Activated CD4-positive, alpha-beta memory T cell treated with anti-CD3 and anti-CD28 coated beads, Interleukin-2, amount 10 ng/mL, durations not matched to agents 7 days and 5 days (primary cell): ENCODE measurements around the gene DST. TPM values are rescaled to one million over a fixed set of nuclear protein-coding genes. Genes with fewer than 3 reads are reported as not detected.
"Not testable (repeated sequence)": the region's sequence is repeated elsewhere in the genome, so short reads cannot be mapped to it uniquely, and the experiment has no call there.

Source experiments
- CTCF ChIA-PET: fragments of 350-600 bp; sonication (Branson Sonifier 250); formaldehyde crosslinking; loops from one replicate; lab custom pipeline; 2021; ENCODE audit warnings: antibody characterized with exemption, inconsistent platforms; lab: Charles Lee
- POLR2A ChIA-PET: fragments of 350-600 bp; sonication (Branson Sonifier 250); formaldehyde crosslinking; loops from one replicate; lab custom pipeline; 2021; ENCODE audit warnings: antibody characterized with exemption; lab: Charles Lee
- DNase-seq: peaks from one replicate; pipeline ENCODE4 v3.0.0-alpha.2; 2020
- H3K27ac Mint-ChIP-seq: one replicate; pipeline ENCODE4 v1.8.0; 2021; ENCODE audit warnings: mild to moderate bottlenecking, mixed read lengths
- H3K27me3 Mint-ChIP-seq: one replicate; pipeline ENCODE4 v1.8.0; 2021; ENCODE audit warnings: mixed read lengths
- H3K36me3 Mint-ChIP-seq: one replicate; pipeline ENCODE4 v1.8.0; 2021; ENCODE audit warnings: low read depth, mixed read lengths
- H3K4me1 Mint-ChIP-seq: one replicate; pipeline ENCODE4 v1.8.0; 2021; ENCODE audit warnings: mixed read lengths
- H3K4me3 Mint-ChIP-seq: one replicate; pipeline ENCODE4 v1.8.0; 2021; ENCODE audit warnings: mild to moderate bottlenecking, mixed read lengths
- H3K9me3 Mint-ChIP-seq: one replicate; pipeline ENCODE4 v1.8.0; 2021; ENCODE audit warnings: mixed read lengths
- total RNA-seq, 2 experiments: library from RNA; stranded (reverse); gene quantifications; one replicate each; pipeline ENCODE4 v1.2.3, GENCODE V29; 2021

Gene DST
- total RNA-seq, 2 experiments from 2014 or later: 5.4 to 5.5 TPM

GRCh38 chr6:56572788-56573471 lies 69.8 kb downstream of the DST start:
- POLR2A ChIA-PET: no interaction called here
- Mint-ChIP-seq H3K27me3 (no peaks in the 10 kb centered on the region), H3K27ac (no peak overlapping the region), H3K4me1 (no peaks in the 10 kb centered on the region), H3K9me3 (no peaks in the 10 kb centered on the region), H3K4me3 (no peak overlapping the region), H3K36me3 (no peaks in the 10 kb centered on the region)
- no peak for DNase-seq
- CTCF ChIA-PET: interaction anchor here (0.9 to 5.6 kb wide), 3 partner anchors 22 to 260 kb away, joined by 3 to 23 read pairs (median 3); no protein-coding TSS in a partner anchor

- DNase-seq: no peak
- ChIA-PET CTCF (interaction anchor here (0.8 to 2.5 kb wide), 4 partner anchors 22 to 42 kb away, joined by 3 to 15 read pairs (median 4); no protein-coding TSS in a partner anchor), POLR2A (no interaction called here)
- Mint-ChIP-seq H3K36me3 (no peaks in the 10 kb centered on the region), H3K4me1 (no peaks in the 10 kb centered on the region), H3K4me3 (no peak overlapping the region), H3K9me3 (no peaks in the 10 kb centered on the region), H3K27ac (no peak overlapping the region), H3K27me3 (no peaks in the 10 kb centered on the region)
These were observed 71.1 kb downstream of the DST start for GRCh38 chr6:56571605-56572004.

- CTCF ChIA-PET: interaction anchor here (0.8 to 2.5 kb wide), 9 partner anchors 8 to 212 kb away, joined by 3 to 15 read pairs (median 4); no protein-coding TSS in a partner anchor
- Mint-ChIP-seq H3K9me3 (no peaks in the 10 kb centered on the region), H3K4me1 (no peaks in the 10 kb centered on the region), H3K27ac (no peak overlapping the region), H3K27me3 (no peaks in the 10 kb centered on the region), H3K36me3 (no peaks in the 10 kb centered on the region), H3K4me3 (no peak overlapping the region)
- DNase-seq: no peak
- POLR2A ChIA-PET: interaction anchor here (0.8 kb wide), 1 partner anchor 213 kb away, joined by 3 read pairs; no protein-coding TSS in a partner anchor
These were observed 72.0 kb downstream of the DST start for GRCh38 chr6:56570413-56571359.

- Mint-ChIP-seq H3K27ac (no peak overlapping the region), H3K27me3 (no peaks in the 10 kb centered on the region), H3K36me3 (no peaks in the 10 kb centered on the region), H3K4me3 (no peak overlapping the region), H3K4me1 (no peaks in the 10 kb centered on the region), H3K9me3 (no peaks in the 10 kb centered on the region)
- CTCF ChIA-PET: interaction anchor here (1.2 kb wide), 1 partner anchor 28 kb away, joined by 3 read pairs; no protein-coding TSS in a partner anchor
- DNase-seq: no peak
- POLR2A ChIA-PET: no interaction called here
These were observed 75.2 kb downstream of the DST start for GRCh38 chr6:56567501-56567900.

- H3K27ac Mint-ChIP-seq, H3K36me3 Mint-ChIP-seq, POLR2A ChIA-PET, DNase-seq, H3K4me3 Mint-ChIP-seq, H3K9me3 Mint-ChIP-seq, H3K27me3 Mint-ChIP-seq, H3K4me1 Mint-ChIP-seq: not testable (repeated sequence)
- CTCF ChIA-PET: interaction anchor here (2.2 kb wide), 1 partner anchor 32 kb away, joined by 4 read pairs; no protein-coding TSS in a partner anchor
These were observed 80.0 kb downstream of the DST start for GRCh38 chr6:56562730-56563129.

- Mint-ChIP-seq H3K27me3 (no peaks in the 10 kb centered on the region), H3K4me1 (no peaks in the 10 kb centered on the region), H3K36me3 (no peaks in the 10 kb centered on the region), H3K4me3 (no peak overlapping the region), H3K27ac (no peak overlapping the region), H3K9me3 (no peaks in the 10 kb centered on the region)
- ChIA-PET POLR2A (no interaction called here), CTCF (interaction anchor here (0.5 kb wide), 1 partner anchor 24 kb away, joined by 3 read pairs; no protein-coding TSS in a partner anchor)
- DNase-seq: no peak
These were observed 85.7 kb downstream of the DST start for GRCh38 chr6:56556751-56557540.

- H3K9me3 Mint-ChIP-seq: no peaks in the 10 kb centered on the region
- CTCF ChIA-PET: no interaction called here
- DNase-seq: no peak
- no peak overlapping the region for H3K27ac Mint-ChIP-seq
- POLR2A ChIA-PET: no interaction called here
- no peak overlapping the region for H3K4me3 Mint-ChIP-seq
- H3K36me3 Mint-ChIP-seq: no peaks in the 10 kb centered on the region
- H3K27me3 Mint-ChIP-seq: no peaks in the 10 kb centered on the region
- H3K4me1 Mint-ChIP-seq: no peaks in the 10 kb centered on the region
These were observed 87.2 kb downstream of the DST start for GRCh38 chr6:56555438-56555872.

- Mint-ChIP-seq H3K9me3 (no peaks in the 10 kb centered on the region), H3K36me3 (no peaks in the 10 kb centered on the region), H3K27me3 (no peaks in the 10 kb centered on the region), H3K4me3 (no peak overlapping the region), H3K27ac (no peak overlapping the region), H3K4me1 (no peaks in the 10 kb centered on the region)
- DNase-seq: no peak
- CTCF ChIA-PET: interaction anchor here (1.1 kb wide), 1 partner anchor 18 kb away, joined by 5 read pairs; no protein-coding TSS in a partner anchor
- POLR2A ChIA-PET: no interaction called here
These were observed 90.2 kb downstream of the DST start for GRCh38 chr6:56552187-56553130.

GRCh38 chr6:56551409-56552120 lies 91.1 kb downstream of the DST start:
- Mint-ChIP-seq H3K27me3 (no peaks in the 10 kb centered on the region), H3K4me1 (no peaks in the 10 kb centered on the region), H3K36me3 (no peaks in the 10 kb centered on the region), H3K4me3 (no peak overlapping the region), H3K9me3 (no peaks in the 10 kb centered on the region), H3K27ac (no peak overlapping the region)
- DNase-seq: no peak
- ChIA-PET POLR2A (no interaction called here), CTCF (no interaction called here)

GRCh38 chr6:56550301-56550700 lies 92.4 kb downstream of the DST start:
- DNase-seq: no peak
- no peaks in the 10 kb centered on the region for H3K36me3 Mint-ChIP-seq
- H3K27me3 Mint-ChIP-seq: no peaks in the 10 kb centered on the region
- ChIA-PET POLR2A (interaction anchor here (1.2 kb wide), 1 partner anchor 18 kb away, joined by 3 read pairs; no protein-coding TSS in a partner anchor), CTCF (no interaction called here)
- no peak overlapping the region for H3K4me3 Mint-ChIP-seq
- no peaks in the 10 kb centered on the region for H3K4me1 Mint-ChIP-seq
- no peaks in the 10 kb centered on the region for H3K9me3 Mint-ChIP-seq
- no peak overlapping the region for H3K27ac Mint-ChIP-seq

GRCh38 chr6:56549014-56549413 lies 93.7 kb downstream of the DST start:
- H3K9me3 Mint-ChIP-seq: no peaks in the 10 kb centered on the region
- no peaks in the 10 kb centered on the region for H3K36me3 Mint-ChIP-seq
- no peak for DNase-seq
- no peak overlapping the region for H3K27ac Mint-ChIP-seq
- H3K4me3 Mint-ChIP-seq: no peak overlapping the region
- H3K27me3 Mint-ChIP-seq: no peaks in the 10 kb centered on the region
- ChIA-PET CTCF (no interaction called here), POLR2A (interaction anchor here (1.2 kb wide), 1 partner anchor 17 kb away, joined by 3 read pairs; no protein-coding TSS in a partner anchor)
- H3K4me1 Mint-ChIP-seq: no peaks in the 10 kb centered on the region
